Ureter (tissue), 1 donor: Measurements from ENCODE around the gene ELFN1. TPM values are rescaled to one million over a fixed set of nuclear protein-coding genes. Genes with fewer than 3 reads are reported as not detected.
A peak's percentile ranks its signal among the peaks of the same experiment; 100 is the strongest.
"Not testable (repeated sequence)": the region's sequence is repeated elsewhere in the genome, so short reads cannot be mapped to it uniquely, and the experiment has no call there.

Experiments used
- DNase-seq: peaks from one replicate; pipeline ENCODE4 v3.0.0-alpha.2; 2020; ENCODE audit warnings: low spot score
- total RNA-seq: library from RNA; stranded (reverse); gene quantifications from one replicate; pipeline ENCODE4 v1.2.4, GENCODE V29; 2023
- donor health status: DM: yes; HTN: yes; CAD: no.

ELFN1 gene
- total RNA-seq, 1 donor from 2014 or later: 1.7 TPM

- no peak for DNase-seq
Measured at GRCh38 chr7:1755783-1756625, 85.9 kb downstream of the ELFN1 start.

GRCh38 chr7:1757601-1758000 is 87.5 kb downstream of the ELFN1 start:
- no peak for DNase-seq

- DNase-seq: peak; percentile 38
Measured at GRCh38 chr7:1758028-1758858, 88.2 kb downstream of the ELFN1 start.

- DNase-seq: no peak
Measured at GRCh38 chr7:1758859-1759521, 88.9 kb downstream of the ELFN1 start.

- DNase-seq: no peak
Measured at GRCh38 chr7:1761097-1761496, 91.0 kb downstream of the ELFN1 start.

- DNase-seq: no peak
Measured at GRCh38 chr7:1761774-1762173, 91.7 kb downstream of the ELFN1 start.

GRCh38 chr7:1762238-1762945 is 92.3 kb downstream of the ELFN1 start:
- DNase-seq: no peak

- DNase-seq: no peak
Measured at GRCh38 chr7:1763033-1763432, 93.0 kb downstream of the ELFN1 start.

GRCh38 chr7:1763911-1764310 is 93.8 kb downstream of the ELFN1 start:
- DNase-seq: not testable (repeated sequence)

- no peak for DNase-seq
Measured at GRCh38 chr7:1765336-1765735, 95.3 kb downstream of the ELFN1 start.

- DNase-seq: no peak
Measured at GRCh38 chr7:1767524-1767923, 97.4 kb downstream of the ELFN1 start.

GRCh38 chr7:1768832-1769231 is 98.8 kb downstream of the ELFN1 start:
- DNase-seq: no peak

- DNase-seq: no peak
Measured at GRCh38 chr7:1769286-1770200, 99.5 kb downstream of the ELFN1 start.

- no peak for DNase-seq
Measured at GRCh38 chr7:1770331-1770730, 100.3 kb downstream of the ELFN1 start.

- DNase-seq: no peak
Measured at GRCh38 chr7:1775389-1775788, 105.3 kb downstream of the ELFN1 start.

GRCh38 chr7:1777122-1777521 is 107.0 kb downstream of the ELFN1 start:
- DNase-seq: no peak

- DNase-seq: peak; percentile 1
Measured at GRCh38 chr7:1779445-1779844, 109.4 kb downstream of the ELFN1 start.

GRCh38 chr7:1781369-1781768 is 111.3 kb downstream of the ELFN1 start:
- DNase-seq: peak; percentile 20

GRCh38 chr7:1785839-1786238 is 115.8 kb downstream of the ELFN1 start:
- no peak for DNase-seq

- DNase-seq: peak; percentile 8
Measured at GRCh38 chr7:1787241-1787640, 117.2 kb downstream of the ELFN1 start.
